B cell (primary cell): ENCODE measurements around the gene NCBP2L. TPM values are rescaled to one million over a fixed set of nuclear protein-coding genes. Genes with fewer than 3 reads are reported as not detected.

Source experiments
- ATAC-seq: fragments of 200-7000 bp; cut with Tn5 transposase; one replicate; pipeline ENCODE4 v1.10.0; 2021; ENCODE audit warnings: low read depth, mild to moderate bottlenecking, moderate number of reproducible peaks, moderate library complexity
- CTCF ChIA-PET: fragments of 350-600 bp; sonication (Branson Sonifier 250); formaldehyde crosslinking; loops from one replicate; lab custom pipeline; 2021; ENCODE audit warnings: antibody characterized with exemption, inconsistent platforms; lab: Charles Lee
- POLR2A ChIA-PET: fragments of 350-600 bp; sonication (Branson Sonifier 250); formaldehyde crosslinking; loops from one replicate; lab custom pipeline; 2021; ENCODE audit warnings: antibody characterized with exemption; lab: Charles Lee
- DNase-seq: peaks from one replicate; pipeline ENCODE4 v3.0.0; 2013
- H2AFZ ChIP-seq: 2 replicates; pipeline ENCODE4 v1.6.1; 2012; ENCODE audit warnings: mild to moderate bottlenecking, low read depth, low read length; ENCODE audit not compliant: insufficient read depth, poor library complexity, severe bottlenecking
- H3K27ac ChIP-seq, 2 donors: 1 replicate in 1 of 2; 2 replicates in 1 of 2; pipeline ENCODE4 v1.5.1; 2012 to 2013; ENCODE audit warnings: low read length in 2 of 2, mild to moderate bottlenecking in 2 of 2, moderate library complexity in 1 of 2
- H3K27me3 ChIP-seq, 4 experiments: fragments of 200-600 bp in 1 of 4; sonication (generic) in 1 of 4; replicated peaks in 1 of 4; 1 replicate in 2 of 4; 2 replicates in 2 of 4; pipeline versions ENCODE4 v1.6.1 to v1.7.0; 2013 to 2016; ENCODE audit warnings: low read length in 3 of 4, mild to moderate bottlenecking in 2 of 4, mixed read lengths in 1 of 4, moderate library complexity in 1 of 4; ENCODE audit not compliant: insufficient read depth in 4 of 4, control insufficient read depth in 3 of 4; ENCODE audit errors: control extremely low read depth in 1 of 4
- H3K36me3 ChIP-seq, 2 experiments: replicated peaks in 1 of 2; 1 replicate in 1 of 2; 2 replicates in 1 of 2; pipeline versions ENCODE4 v1.6.1 to v1.7.1; 2013; ENCODE audit warnings: low read length in 1 of 2; ENCODE audit not compliant: insufficient read depth in 2 of 2, control insufficient read depth in 1 of 2; ENCODE audit errors: control extremely low read depth in 1 of 2, extremely low read depth in 1 of 2
- H3K4me1 ChIP-seq, 2 donors: fragments of 200-600 bp in 1 of 2; sonication (generic) in 1 of 2; 1 replicate in 1 of 2; 2 replicates in 1 of 2; pipeline versions ENCODE4 v1.5.1 to v1.6.1; 2013 to 2017; ENCODE audit warnings: low read length in 2 of 2; ENCODE audit not compliant: control insufficient read depth in 2 of 2, insufficient read depth in 2 of 2
- H3K4me2 ChIP-seq: replicated peaks from 2 replicates; pipeline ENCODE3; 2012; ENCODE audit warnings: mild to moderate bottlenecking, low read depth, low read length; ENCODE audit not compliant: poor library complexity, severe bottlenecking
- H3K4me3 ChIP-seq, 5 experiments: fragments of 200-600 bp in 1 of 5; sonication (generic) in 1 of 5; 1 replicate in 3 of 5; 2 replicates in 2 of 5; pipeline versions ENCODE4 v1.5.1 to v1.7.0; 2011 to 2016; ENCODE audit warnings: low read length in 4 of 5, mild to moderate bottlenecking in 4 of 5, low read depth in 2 of 5, control low read depth in 1 of 5, moderate library complexity in 1 of 5; ENCODE audit not compliant: insufficient read depth in 1 of 5; ENCODE audit errors: control extremely low read depth in 1 of 5, extremely low read depth in 1 of 5
- H3K79me2 ChIP-seq: fragments of 200-600 bp; sonication (generic); one replicate; pipeline ENCODE4 v1.6.0; 2016; ENCODE audit warnings: low read length; ENCODE audit not compliant: control insufficient read depth, insufficient read depth
- H3K9ac ChIP-seq: fragments of 200-600 bp; sonication (generic); 2 replicates; pipeline ENCODE4 v1.6.1; 2017; ENCODE audit warnings: mild to moderate bottlenecking, low read length, moderate library complexity
- H3K9me3 ChIP-seq, 3 donors: one replicate each; pipeline versions ENCODE4 v1.6.1 to v1.7.1; 2013; ENCODE audit warnings: low read length in 2 of 3; ENCODE audit not compliant: control insufficient read depth in 2 of 3, insufficient read depth in 1 of 3; ENCODE audit errors: control extremely low read depth in 1 of 3
- H4K20me1 ChIP-seq: 2 replicates; pipeline ENCODE4 v1.6.0; 2012; ENCODE audit warnings: mild to moderate bottlenecking, low read length; ENCODE audit not compliant: insufficient read depth, control insufficient read depth, poor library complexity, severe bottlenecking
- H3K27ac Mint-ChIP-seq: one replicate; pipeline ENCODE4 v1.8.0; 2021; ENCODE audit warnings: mixed read lengths
- H3K27me3 Mint-ChIP-seq: one replicate; pipeline ENCODE4 v1.8.0; 2021; ENCODE audit warnings: mixed read lengths
- H3K4me1 Mint-ChIP-seq: one replicate; pipeline ENCODE4 v1.8.0; 2021; ENCODE audit warnings: mixed read lengths
- H3K4me3 Mint-ChIP-seq: one replicate; pipeline ENCODE4 v1.8.0; 2021; ENCODE audit warnings: mixed read lengths
- H3K9me3 Mint-ChIP-seq: one replicate; pipeline ENCODE4 v1.8.0; 2022; ENCODE audit warnings: mixed read lengths; ENCODE audit not compliant: insufficient read depth
- CTCF ChIP-seq: fragments of 200-600 bp; IDR thresholded peaks from one replicate; pipeline ENCODE4 v1.8.0; 2022; ENCODE audit warnings: antibody characterized with exemption, mild to moderate bottlenecking
- EZH2 ChIP-seq: IDR thresholded peaks from 2 replicates; pipeline ENCODE4 v1.6.1; 2012; ENCODE audit warnings: borderline replicate concordance, low read depth, mild to moderate bottlenecking, moderate library complexity, low read length; ENCODE audit not compliant: insufficient read depth, poor library complexity, severe bottlenecking
- WGBS: methylation state at CpG from one replicate; pipeline ENCODE4 v1.1.5; 2013; ENCODE audit warnings: missing lambda C conversion rate; ENCODE audit not compliant: insufficient coverage; 5-methylcytosine and 5-hydroxymethylcytosine counted together
- intact Hi-C: fragments of 100-400 bp; cut with micrococcal nuclease; formaldehyde crosslinking; loops from one replicate; pipeline ENCODE4 v1.10.0; 2022
- polyA plus RNA-seq: library from polyadenylated mRNA; depleted of rRNA; stranded (reverse); fragments of >200 nt; gene quantifications from 2 replicates; pipeline ENCODE4 v1.2.3, GENCODE V29; 2012
- total RNA-seq, 2 donors: library from RNA; stranded (reverse); fragments of 120-200 nt in 1 of 2; gene quantifications; 1 replicate in 1 of 2; 2 replicates in 1 of 2; pipeline versions ENCODE4 v1.2.3 to v1.2.4, GENCODE V29; 2013 to 2022

NCBP2L gene
- total and polyA plus RNA-seq, 2 donors (not counting 1 experiment from before 2014, with no cell fraction given), result not detected

- Mint-ChIP-seq H3K4me1 (no peaks in the 10 kb centered on the region), H3K4me3 (no peak overlapping the region), H3K27ac (no peak overlapping the region), H3K27me3 (no peaks in the 10 kb centered on the region), H3K9me3 (no peaks in the 10 kb centered on the region)
- H2AFZ ChIP-seq, result no peak overlapping the region
- intact Hi-C loops, result no loop called here
- POLR2A ChIA-PET, result no interaction called here
- no peak overlapping the region for H3K4me2 ChIP-seq
- no peaks in the 10 kb centered on the region for H3K36me3 ChIP-seq
- no peaks in the 10 kb centered on the region for H3K79me2 ChIP-seq
- no peak for TF ChIP-seq EZH2
- no peak for TF ChIP-seq CTCF
- H3K4me3 ChIP-seq, result no peak overlapping the region
- no peaks in the 10 kb centered on the region for H4K20me1 ChIP-seq
- 96% methylated on average over 3 of the region's 6 CpGs for WGBS
- ATAC-seq (no peak), DNase-seq (no peak)
- no peaks in the 10 kb centered on the region for H3K4me1 ChIP-seq
- no peaks in the 10 kb centered on the region for H3K27me3 ChIP-seq
- H3K9me3 ChIP-seq, result no peaks in the 10 kb centered on the region
- no peak overlapping the region for H3K9ac ChIP-seq
- no peak overlapping the region for H3K27ac ChIP-seq
- CTCF ChIA-PET, result interaction anchor here (0.6 to 0.7 kb wide), 2 partner anchors 27 to 32 kb away, joined by 3 to 4 read pairs; partner anchors contain the start of gene TSC22D3
These were observed 29.0 kb upstream of the NCBP2L start for GRCh38 chrX:107748506-107748905.

GRCh38 chrX:107750263-107750662, 27.3 kb upstream of the NCBP2L start:
- Histone ChIP-seq H3K27me3 (no peaks in the 10 kb centered on the region), H3K4me3 (no peak overlapping the region), H3K4me2 (no peak overlapping the region), H2AFZ (no peak overlapping the region), H3K4me1 (no peaks in the 10 kb centered on the region), H3K27ac (no peak overlapping the region), H4K20me1 (no peaks in the 10 kb centered on the region), H3K9ac (no peak overlapping the region), H3K36me3 (no peaks in the 10 kb centered on the region), H3K79me2 (no peaks in the 10 kb centered on the region), H3K9me3 (no peaks in the 10 kb centered on the region)
- no CpG with 5 or more reads among the region's 6 CpGs for WGBS
- Mint-ChIP-seq H3K27ac (peak overlapping the region; percentile 26), H3K27me3 (no peaks in the 10 kb centered on the region), H3K9me3 (no peaks in the 10 kb centered on the region), H3K4me1 (no peaks in the 10 kb centered on the region), H3K4me3 (no peak overlapping the region)
- DNase-seq, result no peak
- intact Hi-C loops, result no loop called here
- ChIA-PET CTCF (interaction anchor here (0.6 to 0.7 kb wide), 2 partner anchors 36 to 83 kb away, joined by 3 read pairs; no protein-coding TSS in a partner anchor), POLR2A (no interaction called here)
- no peak for TF ChIP-seq CTCF
- TF ChIP-seq EZH2, result no peak
- ATAC-seq, result no peak
